ENCODE data around the gene CAMK1D. TPM values are rescaled to one million over a fixed set of nuclear protein-coding genes. Genes with fewer than 3 reads are reported as not detected.

Gene CAMK1D
- total RNA-seq, 2 donors from 2014 or later: 4.5 to 7.8 TPM

- no peaks in the 10 kb centered on the region for H3K36me3 Mint-ChIP-seq (ENCODE audit: low read depth)
- no peaks in the 10 kb centered on the region for H3K4me1 Mint-ChIP-seq
- Histone ChIP-seq H3K36me3 (ENCODE audit: control insufficient read depth, insufficient read depth, low read length) (no peaks in the 10 kb centered on the region), H3K27me3 (ENCODE audit: control insufficient read depth, insufficient read depth, low read length, poor library complexity, severe bottlenecking) (no peaks in the 10 kb centered on the region), H3K4me1 (ENCODE audit: control insufficient read depth, insufficient read depth, low read length) (no peaks in the 10 kb centered on the region), H3K27ac (ENCODE audit: low read depth, low read length) (no peak overlapping the region), H3K9me3 (ENCODE audit: control insufficient read depth, low read length) (peaks cover 6% of the 10 kb centered on the region), H3K4me3 (ENCODE audit: low read length) (no peak overlapping the region), H3K9ac (ENCODE audit: extremely low read depth, low read length, poor library complexity, severe bottlenecking) (no peak overlapping the region)
- peaks cover 12% of the 10 kb centered on the region for H3K9me3 Mint-ChIP-seq
- TF ChIP-seq CTCF (conservative IDR thresholded peaks at IDR 0.05): no peak
- no peaks in the 10 kb centered on the region for H3K27me3 Mint-ChIP-seq (ENCODE audit: insufficient read depth)
- no peak overlapping the region for H3K27ac Mint-ChIP-seq
- 95% methylated on average over 2 of the region's 2 CpGs; no CpG with 5 or more reads in 1 of the 2 experiments for WGBS, 2 experiments (ENCODE audit: insufficient coverage in 1 of 2, insufficient read length in 1 of 2)
- no peak overlapping the region for H3K4me3 Mint-ChIP-seq
- DNase-seq: no peak
Measured at GRCh38 chr10:12758271-12758670, 408.9 kb downstream of the CAMK1D start.

- no peaks in the 10 kb centered on the region for H3K9me3 Mint-ChIP-seq
- no peak for DNase-seq
- H3K9ac ChIP-seq (ENCODE audit: extremely low read depth, low read length, poor library complexity, severe bottlenecking): no peak overlapping the region
- H3K4me1 Mint-ChIP-seq: peaks cover 34% of the 10 kb centered on the region
- no peak overlapping the region for H3K27ac Mint-ChIP-seq
- H3K27ac ChIP-seq (ENCODE audit: low read depth, low read length): no peak overlapping the region
- no peak overlapping the region for H3K4me3 Mint-ChIP-seq
- 58% methylated on average over 4 of the region's 5 CpGs; no CpG with 5 or more reads in 1 of the 2 experiments for WGBS, 2 experiments (ENCODE audit: insufficient coverage in 1 of 2, insufficient read length in 1 of 2)
- peaks cover 4% of the 10 kb centered on the region for H3K36me3 Mint-ChIP-seq (ENCODE audit: low read depth)
- H3K27me3 Mint-ChIP-seq (ENCODE audit: insufficient read depth): peaks cover 2% of the 10 kb centered on the region
- H3K4me3 ChIP-seq (ENCODE audit: low read length): no peak overlapping the region
- H3K9me3 ChIP-seq (ENCODE audit: control insufficient read depth, low read length): no peaks in the 10 kb centered on the region
- H3K4me1 ChIP-seq (ENCODE audit: control insufficient read depth, insufficient read depth, low read length): peaks cover 13% of the 10 kb centered on the region
- H3K27me3 ChIP-seq (ENCODE audit: control insufficient read depth, insufficient read depth, low read length, poor library complexity, severe bottlenecking): no peaks in the 10 kb centered on the region
- H3K36me3 ChIP-seq (ENCODE audit: control insufficient read depth, insufficient read depth, low read length): no peaks in the 10 kb centered on the region
- no peak for TF ChIP-seq CTCF (conservative IDR thresholded peaks at IDR 0.05)
Measured at GRCh38 chr10:12766223-12766622, 416.9 kb downstream of the CAMK1D start.

GRCh38 chr10:12768156-12769100 lies 419.1 kb downstream of the CAMK1D start:
- H3K36me3 Mint-ChIP-seq (ENCODE audit: low read depth): peaks cover 4% of the 10 kb centered on the region
- H3K27ac ChIP-seq (ENCODE audit: low read depth, low read length): peak overlapping the region; percentile 91
- no peaks in the 10 kb centered on the region for H3K9me3 ChIP-seq (ENCODE audit: control insufficient read depth, low read length)
- H3K9ac ChIP-seq (ENCODE audit: extremely low read depth, low read length, poor library complexity, severe bottlenecking): no peak overlapping the region
- H3K36me3 ChIP-seq (ENCODE audit: control insufficient read depth, insufficient read depth, low read length): no peaks in the 10 kb centered on the region
- peak; percentile 80 for DNase-seq
- H3K4me1 Mint-ChIP-seq: peaks cover 34% of the 10 kb centered on the region
- TF ChIP-seq CTCF (conservative IDR thresholded peaks at IDR 0.05): no peak
- H3K27ac Mint-ChIP-seq: peak overlapping the region; percentile 8
- H3K9me3 Mint-ChIP-seq: no peaks in the 10 kb centered on the region
- no peak overlapping the region for H3K4me3 ChIP-seq (ENCODE audit: low read length)
- 38 to 52% methylated on average over 13 to 14 of the region's 16 CpGs for WGBS, 2 experiments (ENCODE audit: insufficient coverage in 1 of 2, insufficient read length in 1 of 2)
- peaks cover 4% of the 10 kb centered on the region for H3K27me3 Mint-ChIP-seq (ENCODE audit: insufficient read depth)
- peak overlapping the region; percentile 17 for H3K4me3 Mint-ChIP-seq
- H3K27me3 ChIP-seq (ENCODE audit: control insufficient read depth, insufficient read depth, low read length, poor library complexity, severe bottlenecking): no peaks in the 10 kb centered on the region
- H3K4me1 ChIP-seq (ENCODE audit: control insufficient read depth, insufficient read depth, low read length): peaks cover 13% of the 10 kb centered on the region

Measured in endodermal cell (in vitro differentiated cells).